ENCODE data around the gene IQSEC1. TPM values are rescaled to one million over a fixed set of nuclear protein-coding genes. Genes with fewer than 3 reads are reported as not detected.

Gene IQSEC1
- total RNA-seq, 1 experiment from 2014 or later: 13.0 TPM

- Histone ChIP-seq H3K27ac (ENCODE audit: low read depth, low read length, poor library complexity, severe bottlenecking) (no peak overlapping the region), H3K4me1 (ENCODE audit: insufficient read depth, low read length, poor library complexity, severe bottlenecking) (no peaks in the 10 kb centered on the region), H3K27me3 (replicated peaks; ENCODE audit: insufficient read depth, low read depth, low read length, poor library complexity) (no peaks in the 10 kb centered on the region), H3K4me3 (ENCODE audit: low read depth, low read length, poor library complexity, severe bottlenecking) (no peak overlapping the region), H3K9me3 (ENCODE audit: low read depth, low read length, poor library complexity, severe bottlenecking) (no peaks in the 10 kb centered on the region), H3K36me3 (ENCODE audit: insufficient read depth, low read length, poor library complexity, severe bottlenecking) (no peaks in the 10 kb centered on the region)
- POLR2A ChIA-PET (ENCODE audit: low non-redundant PET): no interaction called here
- no TSS peak for BruUV-seq (replicated peaks)
- no peak for DNase-seq (ENCODE audit: low spot score)
- TF ChIP-seq CTCF (conservative IDR thresholded peaks at IDR 0.05; ENCODE audit: low read depth, low read length) (no peak), EZH2 (IDR thresholded peaks at IDR 0.05; ENCODE audit: borderline replicate concordance, low read depth, low read length, poor library complexity, severe bottlenecking) (no peak)
- CTCF ChIA-PET: no interaction called here
- intact Hi-C loops (cut with micrococcal nuclease; ENCODE audit: unreplicated experiment): no loop called here
Measured at GRCh38 chr3:13017361-13018042, 55.7 kb downstream of the IQSEC1 start.

DNA sequence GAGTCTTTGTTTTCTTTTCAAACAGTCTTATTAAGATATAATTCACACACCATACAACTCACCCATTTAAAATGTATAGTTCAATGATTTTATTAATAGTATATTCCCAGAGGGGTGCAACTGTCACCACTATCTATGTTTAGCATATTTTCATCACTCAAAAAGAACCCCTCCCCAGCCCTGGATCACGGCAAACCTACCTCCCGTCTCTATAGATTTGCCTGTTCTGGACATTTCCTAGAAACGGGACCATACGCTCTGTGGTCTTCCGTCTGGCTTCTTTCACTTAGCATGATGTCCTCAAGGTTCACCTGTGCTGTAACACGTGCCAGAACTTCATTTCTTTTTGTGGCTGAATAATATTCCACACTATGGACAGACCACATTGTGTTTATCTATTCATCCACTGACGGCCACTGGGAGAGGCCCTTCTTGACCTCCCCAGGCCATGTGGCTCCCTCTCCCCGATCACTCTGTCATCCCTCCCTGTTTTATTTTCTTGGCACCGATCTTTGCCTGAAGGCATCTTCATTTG lies 56.4 kb downstream of the IQSEC1 start:
- H3K4me1 ChIP-seq (ENCODE audit: insufficient read depth, low read length, poor library complexity, severe bottlenecking): no peaks in the 10 kb centered on the region
- DNase-seq (ENCODE audit: low spot score): no peak
- no peak overlapping the region for H3K4me3 ChIP-seq (ENCODE audit: low read depth, low read length, poor library complexity, severe bottlenecking)
- TF ChIP-seq CTCF (conservative IDR thresholded peaks at IDR 0.05; ENCODE audit: low read depth, low read length) (no peak), EZH2 (IDR thresholded peaks at IDR 0.05; ENCODE audit: borderline replicate concordance, low read depth, low read length, poor library complexity, severe bottlenecking) (no peak)
- intact Hi-C loops (cut with micrococcal nuclease; ENCODE audit: unreplicated experiment): no loop called here
- no TSS peak for BruUV-seq (replicated peaks)
- H3K36me3 ChIP-seq (ENCODE audit: insufficient read depth, low read length, poor library complexity, severe bottlenecking): no peaks in the 10 kb centered on the region
- H3K9me3 ChIP-seq (ENCODE audit: low read depth, low read length, poor library complexity, severe bottlenecking): no peaks in the 10 kb centered on the region
- no peaks in the 10 kb centered on the region for H3K27me3 ChIP-seq (replicated peaks; ENCODE audit: insufficient read depth, low read depth, low read length, poor library complexity)
- no peak overlapping the region for H3K27ac ChIP-seq (ENCODE audit: low read depth, low read length, poor library complexity, severe bottlenecking)
- ChIA-PET CTCF (no interaction called here), POLR2A (ENCODE audit: low non-redundant PET) (no interaction called here)

- BruUV-seq (replicated peaks): no TSS peak
- Histone ChIP-seq H3K4me3 (ENCODE audit: low read depth, low read length, poor library complexity, severe bottlenecking) (no peak overlapping the region), H3K9me3 (ENCODE audit: low read depth, low read length, poor library complexity, severe bottlenecking) (no peaks in the 10 kb centered on the region), H3K27me3 (replicated peaks; ENCODE audit: insufficient read depth, low read depth, low read length, poor library complexity) (no peaks in the 10 kb centered on the region), H3K27ac (ENCODE audit: low read depth, low read length, poor library complexity, severe bottlenecking) (no peak overlapping the region), H3K4me1 (ENCODE audit: insufficient read depth, low read length, poor library complexity, severe bottlenecking) (no peaks in the 10 kb centered on the region), H3K36me3 (ENCODE audit: insufficient read depth, low read length, poor library complexity, severe bottlenecking) (no peaks in the 10 kb centered on the region)
- POLR2A ChIA-PET (ENCODE audit: low non-redundant PET): no interaction called here
- CTCF ChIA-PET: no interaction called here
- TF ChIP-seq EZH2 (IDR thresholded peaks at IDR 0.05; ENCODE audit: borderline replicate concordance, low read depth, low read length, poor library complexity, severe bottlenecking): no peak
- TF ChIP-seq CTCF (conservative IDR thresholded peaks at IDR 0.05; ENCODE audit: low read depth, low read length): no peak
- intact Hi-C loops (cut with micrococcal nuclease; ENCODE audit: unreplicated experiment): no loop called here
- no peak for DNase-seq (ENCODE audit: low spot score)
Measured at GRCh38 chr3:13016083-13016720, 57.0 kb downstream of the IQSEC1 start.

Measured in A673 (cell line).